Ovary (tissue), 3 donors: Measurements from ENCODE around the gene GMPR.

Experiments
- CTCF ChIP-seq, 3 donors: fragments of 450-650 bp in 2 of 3; fragments of 200-600 bp in 1 of 3; IDR thresholded peaks; one replicate each; pipeline versions ENCODE4 v1.5.1 to v1.8.0; 2016 to 2022; ENCODE audit warnings: antibody characterized with exemption in 3 of 3, mild to moderate bottlenecking in 1 of 3
- EP300 ChIP-seq: sonication (generic); formaldehyde crosslinking; IDR thresholded peaks from one replicate; pipeline ENCODE4 v1.6.1; 2017; ENCODE audit warnings: antibody characterized with exemption
- POLR2A ChIP-seq: fragments of 450-650 bp; IDR thresholded peaks from one replicate; pipeline ENCODE4 v1.6.1; 2017; ENCODE audit warnings: antibody characterized with exemption, mild to moderate bottlenecking, moderate library complexity
- donor health status: DM: no; HTN: no; CAD: no.

- TF ChIP-seq CTCF (IDR thresholded peaks at IDR 0.05) (no peak), EP300 (no peak), POLR2A (no peak)
These were observed 7.4 kb upstream of the GMPR start for GRCh38 chr6:16230953-16231352.
